ENCODE data around the gene MAP3K5.

Gene MAP3K5

GRCh38 chr6:136635615-136636014 is 156.7 kb downstream of the MAP3K5 start:
- no peak for DNase-seq

GRCh38 chr6:136633355-136633754 is 158.9 kb downstream of the MAP3K5 start:
- DNase-seq = no peak

- DNase-seq = no peak
Observed at GRCh38 chr6:136628996-136629395, 163.3 kb downstream of the MAP3K5 start.

GRCh38 chr6:136627191-136627590 is 165.1 kb downstream of the MAP3K5 start:
- no peak for DNase-seq

- DNase-seq = no peak
Observed at GRCh38 chr6:136625293-136625692, 167.0 kb downstream of the MAP3K5 start.

- DNase-seq = no peak
Observed at GRCh38 chr6:136624347-136624746, 167.9 kb downstream of the MAP3K5 start.

- DNase-seq = no peak
Observed at GRCh38 chr6:136618086-136618485, 174.2 kb downstream of the MAP3K5 start.

- DNase-seq = no peak
Observed at GRCh38 chr6:136616527-136616926, 175.8 kb downstream of the MAP3K5 start.

GRCh38 chr6:136614994-136615393 is 177.3 kb downstream of the MAP3K5 start:
- DNase-seq = no peak

GRCh38 chr6:136614350-136614749 is 177.9 kb downstream of the MAP3K5 start:
- DNase-seq = no peak

- no peak for DNase-seq
Observed at GRCh38 chr6:136613477-136613876, 178.8 kb downstream of the MAP3K5 start.

- DNase-seq = no peak
Observed at GRCh38 chr6:136612666-136613389, 179.4 kb downstream of the MAP3K5 start.

GRCh38 chr6:136611746-136612145 is 180.5 kb downstream of the MAP3K5 start:
- DNase-seq = no peak

GRCh38 chr6:136611133-136611532 is 181.1 kb downstream of the MAP3K5 start:
- no peak for DNase-seq

GRCh38 chr6:136609873-136610706 is 182.2 kb downstream of the MAP3K5 start:
- no peak for DNase-seq

GRCh38 chr6:136608991-136609390 is 183.3 kb downstream of the MAP3K5 start:
- DNase-seq = no peak

- DNase-seq = peak; percentile 43
Observed at GRCh38 chr6:136607932-136608772, 184.1 kb downstream of the MAP3K5 start.

- DNase-seq = no peak
Observed at GRCh38 chr6:136607204-136607931, 184.9 kb downstream of the MAP3K5 start.

- no peak for DNase-seq
Observed at GRCh38 chr6:136604928-136605510, 187.3 kb downstream of the MAP3K5 start.

- no peak for DNase-seq
Observed at GRCh38 chr6:136604328-136604825, 187.9 kb downstream of the MAP3K5 start.

- DNase-seq = no peak
Observed at GRCh38 chr6:136600818-136601217, 191.5 kb downstream of the MAP3K5 start.
